ENCODE data around the gene FBLN1. TPM values are rescaled to one million over a fixed set of nuclear protein-coding genes. Genes with fewer than 3 reads are reported as not detected.

Gene FBLN1
- total RNA-seq, 1 donor from 2014 or later, result 82.8 TPM

- no peaks in the 10 kb centered on the region for H3K9me3 ChIP-seq (replicated peaks)
- peaks cover 48% of the 10 kb centered on the region for H3K4me1 ChIP-seq
- intact Hi-C loops (cut with micrococcal nuclease), result loop anchor here (5.0 to 10.0 kb wide), 2 partner anchors 109 to 266 kb away; partner anchors contain the start of gene UPK3A
- no peak for TF ChIP-seq CTCF (IDR thresholded peaks at IDR 0.05; ENCODE audit: borderline replicate concordance)
- no peak overlapping the region for H3K4me3 ChIP-seq
- H3K36me3 ChIP-seq, result peaks cover 10% of the 10 kb centered on the region
- peaks cover 21% of the 10 kb centered on the region for H3K27me3 ChIP-seq (ENCODE audit: low read depth)
- DNase-seq, result no peak
- H3K27ac ChIP-seq (replicated peaks), result peak overlapping the region; percentile 81
These were observed 48.2 kb downstream of the FBLN1 start for GRCh38 chr22:45550891-45551290.

- no peaks in the 10 kb centered on the region for H3K9me3 ChIP-seq (replicated peaks)
These were observed 48.8 kb downstream of the FBLN1 start for GRCh38 chr22:45551310-45552016.

GRCh38 chr22:45552017-45552411, 49.3 kb downstream of the FBLN1 start:
- no peak overlapping the region for H3K4me3 ChIP-seq
- intact Hi-C loops (cut with micrococcal nuclease), result loop anchor here (5.0 to 10.0 kb wide), 2 partner anchors 110 to 267 kb away; partner anchors contain the start of gene UPK3A
- H3K27ac ChIP-seq (replicated peaks), result peak overlapping the region; percentile 81

More at GRCh38 chr22:45551310-45552016, 48.8 kb downstream of the FBLN1 start:
- no peak for TF ChIP-seq CTCF (IDR thresholded peaks at IDR 0.05; ENCODE audit: borderline replicate concordance)
- Histone ChIP-seq H3K27me3 (ENCODE audit: low read depth) (peaks cover 21% of the 10 kb centered on the region), H3K36me3 (peaks cover 10% of the 10 kb centered on the region), H3K4me1 (peaks cover 48% of the 10 kb centered on the region), H3K27ac (replicated peaks) (peak overlapping the region; percentile 81), H3K4me3 (no peak overlapping the region)
- intact Hi-C loops (cut with micrococcal nuclease), result loop anchor here (5.0 to 10.0 kb wide), 2 partner anchors 109 to 267 kb away; partner anchors contain the start of gene UPK3A
- DNase-seq, result no peak

GRCh38 chr22:45552580-45553350, 50.1 kb downstream of the FBLN1 start:
- peaks cover 9% of the 10 kb centered on the region for H3K36me3 ChIP-seq
- DNase-seq, result peak; percentile 77
- intact Hi-C loops (cut with micrococcal nuclease), result loop anchor here (5.0 to 10.0 kb wide), 2 partner anchors 110 to 268 kb away; partner anchors contain the start of gene UPK3A
- no peaks in the 10 kb centered on the region for H3K9me3 ChIP-seq (replicated peaks)
- peaks cover 48% of the 10 kb centered on the region for H3K4me1 ChIP-seq
- H3K27ac ChIP-seq (replicated peaks), result peak overlapping the region; percentile 81
- H3K27me3 ChIP-seq (ENCODE audit: low read depth), result peaks cover 21% of the 10 kb centered on the region
- no peak overlapping the region for H3K4me3 ChIP-seq
- TF ChIP-seq CTCF (IDR thresholded peaks at IDR 0.05; ENCODE audit: borderline replicate concordance), result peak; percentile 39

More at GRCh38 chr22:45552017-45552411, 49.3 kb downstream of the FBLN1 start:
- Histone ChIP-seq H3K36me3 (peaks cover 10% of the 10 kb centered on the region), H3K9me3 (replicated peaks) (no peaks in the 10 kb centered on the region), H3K4me1 (peaks cover 48% of the 10 kb centered on the region), H3K27me3 (ENCODE audit: low read depth) (peaks cover 21% of the 10 kb centered on the region)
- TF ChIP-seq CTCF (IDR thresholded peaks at IDR 0.05; ENCODE audit: borderline replicate concordance), result no peak
- no peak for DNase-seq

GRCh38 chr22:45553351-45554039, 50.8 kb downstream of the FBLN1 start:
- H3K27ac ChIP-seq (replicated peaks), result peak overlapping the region; percentile 81

More at GRCh38 chr22:45553351-45554039, 50.8 kb downstream of the FBLN1 start:
- DNase-seq, result peak; percentile 77
- Histone ChIP-seq H3K4me1 (peaks cover 45% of the 10 kb centered on the region), H3K4me3 (no peak overlapping the region), H3K27me3 (ENCODE audit: low read depth) (peaks cover 21% of the 10 kb centered on the region), H3K9me3 (replicated peaks) (no peaks in the 10 kb centered on the region), H3K36me3 (peaks cover 3% of the 10 kb centered on the region)
- peak; percentile 92 for TF ChIP-seq CTCF (IDR thresholded peaks at IDR 0.05; ENCODE audit: borderline replicate concordance)
- intact Hi-C loops (cut with micrococcal nuclease), result loop anchor here (5.0 to 10.0 kb wide), 2 partner anchors 111 to 269 kb away; partner anchors contain the start of gene UPK3A

Measured in left ventricle myocardium inferior (tissue), 1 donor.